C1 segment of cervical spinal cord (tissue), 14 donors: ENCODE data around the gene SUMO3.

Source experiments
- DNase-seq, 14 donors: peaks; one replicate each; lab custom pipeline; 2025; lab: John Stamatoyannopoulos, UW

Gene SUMO3

DNA sequence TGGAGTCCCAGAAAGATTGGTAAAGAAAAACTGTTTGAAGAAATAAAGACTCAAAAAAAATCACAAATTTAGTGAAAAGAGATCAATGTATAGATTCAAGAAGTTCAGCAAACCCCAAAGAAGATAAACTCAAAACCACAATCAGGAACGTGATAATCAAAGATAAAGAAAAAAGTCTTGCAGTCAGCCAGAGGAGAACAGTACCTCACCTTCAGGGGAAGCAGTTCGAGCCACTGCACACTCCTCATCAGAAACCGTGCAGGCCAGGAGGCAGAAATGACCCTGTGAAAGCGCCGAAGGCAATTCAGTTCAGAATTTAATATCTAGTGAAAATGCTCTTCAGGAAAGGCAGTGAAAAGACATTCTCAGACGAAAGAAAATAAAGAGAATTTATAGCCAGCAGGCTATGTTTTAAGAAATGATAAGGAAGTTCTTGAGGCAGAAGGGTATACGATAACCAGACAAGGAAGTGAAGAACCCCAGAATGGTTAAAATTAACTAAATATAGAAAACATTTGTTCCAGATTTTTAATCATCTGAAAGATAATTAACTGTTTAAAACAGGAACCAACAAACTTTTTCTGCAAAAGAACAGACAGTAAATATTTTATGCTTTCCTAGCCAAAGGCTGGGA lies 13.5 kb upstream of the SUMO3 start:
- no peak for DNase-seq

DNA sequence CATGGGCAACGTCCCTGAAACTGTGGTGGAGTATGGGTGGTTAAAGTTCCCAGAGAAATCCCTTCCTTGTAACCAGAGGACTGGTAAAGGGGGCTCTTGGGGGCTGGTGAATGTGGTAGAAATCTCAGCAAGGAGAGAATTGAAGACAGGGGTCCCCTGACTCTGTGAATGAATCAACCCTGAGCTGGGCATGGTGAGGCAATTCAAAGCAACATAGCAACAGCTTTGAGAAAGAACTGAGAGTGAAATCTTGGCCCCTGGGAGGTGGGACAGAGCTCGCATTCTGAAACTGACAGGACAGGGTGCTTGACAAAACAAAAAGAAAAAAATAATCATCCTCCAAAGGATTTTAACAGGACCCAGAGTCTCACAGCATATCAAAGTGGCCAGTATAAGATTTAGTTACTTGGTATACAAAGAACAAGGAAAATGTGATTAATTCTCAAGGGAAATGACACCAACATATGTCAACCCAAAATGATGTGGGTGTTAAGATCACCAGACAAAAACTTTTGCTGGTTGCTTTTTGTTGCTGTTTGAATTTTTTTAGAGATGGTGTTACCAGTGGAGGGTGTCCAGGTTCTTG lies 11.7 kb upstream of the SUMO3 start:
- no peak for DNase-seq

DNA sequence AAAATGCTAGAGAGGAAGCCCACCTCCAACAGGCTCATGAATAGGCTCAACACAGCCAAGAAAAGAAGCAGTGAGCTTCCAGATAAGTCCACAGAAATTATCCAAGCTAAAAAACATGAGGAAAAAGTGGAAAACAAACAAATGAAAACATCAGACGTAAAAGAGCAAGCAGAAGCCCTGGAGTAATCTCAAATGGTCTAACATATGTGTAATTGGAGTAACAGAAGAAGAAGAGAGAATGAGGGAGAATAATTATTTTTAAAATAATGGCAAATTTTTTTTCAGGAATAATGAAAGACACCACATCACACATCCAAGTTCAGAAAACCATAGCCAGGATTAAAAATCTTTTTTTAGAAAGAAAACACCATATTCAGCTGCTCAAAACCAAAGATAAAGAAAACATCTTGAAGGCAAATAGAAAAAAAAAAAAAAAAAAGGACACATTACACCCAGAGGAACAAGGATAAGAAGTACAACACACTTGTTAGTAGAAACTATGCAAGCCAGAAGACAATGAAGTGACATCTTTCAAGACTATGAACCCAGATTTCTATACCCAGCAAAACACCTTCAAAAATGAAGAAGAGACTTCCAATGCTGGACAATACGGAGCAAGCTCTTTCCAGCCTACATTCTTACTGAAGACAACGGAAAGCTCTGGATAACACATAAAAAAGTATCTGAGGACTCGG lies 10.6 kb upstream of the SUMO3 start:
- no peak for DNase-seq

DNA sequence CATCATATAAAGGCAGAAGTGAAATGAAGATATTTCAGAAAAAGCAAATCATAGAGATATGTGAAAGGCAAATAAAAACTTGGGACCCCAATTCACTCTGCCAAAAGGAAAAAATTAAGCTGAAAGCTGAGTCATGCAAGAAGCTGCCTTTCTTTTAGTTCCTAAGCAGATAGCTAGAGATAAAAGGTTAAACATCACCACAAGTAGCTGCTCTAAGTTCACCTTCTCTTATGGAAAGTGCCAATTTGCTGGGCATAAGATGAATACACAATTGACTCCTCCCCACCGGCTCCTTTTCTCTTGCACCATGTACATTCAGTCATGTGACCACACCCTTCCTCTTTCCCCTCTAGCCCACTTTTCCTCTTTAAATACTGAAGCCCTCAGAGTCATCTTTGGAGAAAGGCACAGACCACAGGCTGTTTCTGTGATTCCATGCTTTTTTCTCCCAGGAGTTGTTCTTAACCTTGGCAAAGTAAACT lies 5.4 kb upstream of the SUMO3 start:
- no peak for DNase-seq

DNA sequence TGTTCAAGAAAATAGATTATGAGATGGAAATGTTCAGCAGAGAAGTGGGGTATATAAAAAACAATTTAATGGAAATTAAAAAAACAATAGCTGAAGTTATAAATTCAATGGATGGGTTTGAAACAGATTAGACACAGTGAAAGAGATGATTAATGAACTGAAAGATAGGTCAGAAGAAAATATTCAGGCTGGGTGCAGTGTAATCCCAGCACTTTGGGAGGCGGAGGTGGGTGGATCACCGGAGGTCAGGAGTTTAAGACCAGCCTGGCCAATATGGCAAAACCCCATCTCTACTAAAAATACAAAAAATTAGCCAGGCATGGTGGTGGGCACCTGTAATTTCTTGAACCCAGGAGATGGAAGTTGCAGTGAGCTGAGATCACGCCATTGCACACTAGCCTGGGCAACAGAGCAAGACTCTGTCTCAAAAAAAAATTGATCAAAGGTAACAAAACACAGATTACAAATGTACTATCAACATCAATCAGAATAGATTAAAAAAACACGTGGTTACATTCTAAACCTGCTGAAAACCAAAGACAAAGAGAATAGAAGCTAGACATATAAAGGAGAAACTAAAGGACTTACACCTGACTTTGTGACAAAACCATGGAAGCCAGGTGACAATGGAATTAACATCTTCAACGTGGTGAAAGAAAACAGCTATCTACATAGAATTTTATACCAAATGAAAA lies 4.8 kb upstream of the SUMO3 start:
- DNase-seq = no peak

DNA sequence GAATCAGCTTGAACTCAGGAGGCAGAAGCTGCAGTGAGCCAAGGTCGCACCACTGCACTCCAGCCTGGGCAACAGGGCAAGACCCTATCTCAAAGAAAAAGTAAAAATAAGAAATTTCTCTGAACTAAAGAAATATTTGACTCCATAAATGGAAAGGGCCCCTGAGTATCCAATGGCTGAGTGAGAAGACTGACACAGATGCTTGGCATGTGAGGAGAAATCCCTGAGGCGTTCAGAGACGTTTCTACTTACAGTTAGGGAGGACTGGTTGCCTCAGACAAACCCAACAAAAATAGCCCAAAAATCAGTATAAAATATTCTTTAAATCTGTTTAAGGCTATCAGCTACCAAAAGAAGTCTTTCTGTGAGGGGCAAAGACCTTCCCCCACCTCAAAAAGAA lies 3.0 kb upstream of the SUMO3 start:
- no peak for DNase-seq

DNA sequence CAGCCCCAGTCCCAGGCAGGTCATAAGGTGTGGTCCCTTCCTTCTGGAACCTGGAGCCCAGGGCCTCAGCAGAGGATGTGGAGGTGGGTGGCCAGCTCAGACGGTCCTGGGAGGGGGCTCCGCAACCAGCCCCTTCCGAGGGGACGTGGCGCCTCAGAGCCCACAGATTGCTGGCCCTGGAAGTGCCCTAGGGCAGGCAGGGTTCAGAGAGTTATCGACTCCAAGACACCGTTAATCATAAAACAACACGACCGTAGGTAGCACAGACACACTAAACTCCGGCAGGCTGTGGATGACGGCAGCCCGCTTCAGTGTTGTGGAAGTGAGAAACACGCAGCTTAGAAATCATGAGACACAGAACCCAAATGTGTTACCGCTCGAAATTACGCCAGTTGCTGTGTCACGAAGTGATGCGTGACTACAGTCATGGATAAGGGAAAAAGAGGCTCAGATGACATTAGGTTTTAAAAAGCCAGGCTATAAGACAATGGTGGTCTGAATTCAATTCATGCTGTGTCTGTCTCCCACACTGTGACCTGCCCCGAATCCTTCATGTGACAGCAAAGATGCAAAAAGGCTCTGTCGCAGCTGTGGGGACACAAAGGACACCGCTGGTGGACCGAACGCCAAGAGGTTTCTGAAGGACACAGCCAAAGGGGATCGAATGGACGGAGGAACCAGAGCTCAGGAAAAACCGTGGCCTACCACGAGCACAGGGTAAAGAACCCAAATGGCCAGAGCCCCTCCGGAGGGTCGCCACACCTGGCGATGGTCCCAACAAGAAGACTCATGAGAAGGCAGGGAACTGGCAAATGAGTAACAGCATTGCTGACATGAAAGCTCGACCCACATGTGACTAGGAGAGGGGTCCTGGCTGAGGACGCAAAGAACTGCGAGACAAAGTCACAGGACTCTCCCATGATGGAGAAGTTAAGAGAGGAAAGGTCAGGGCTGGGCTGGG lies 1.7 kb upstream of the SUMO3 start:
- DNase-seq = no peak

DNA sequence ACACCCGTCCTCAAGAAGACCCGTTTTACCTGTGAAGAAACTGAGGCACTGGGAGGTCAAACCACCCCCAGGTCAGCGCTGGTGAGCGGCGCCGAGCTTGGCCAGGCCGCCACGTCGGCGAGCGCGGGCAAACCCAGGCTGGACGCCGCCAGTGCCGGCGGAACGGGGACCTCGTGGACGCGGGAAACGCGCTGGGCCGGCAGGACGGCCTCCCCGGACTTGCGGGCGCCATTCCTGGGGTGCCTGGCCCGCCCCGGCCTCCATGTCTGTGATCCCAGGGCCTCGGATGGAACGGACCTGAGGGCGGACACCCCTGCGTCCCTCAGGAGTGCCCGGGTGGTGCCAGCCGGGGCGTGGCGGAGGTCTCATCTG lies 764 bp upstream of the SUMO3 start:
- DNase-seq = peak in 1 of 14 donors; percentile 17

DNA sequence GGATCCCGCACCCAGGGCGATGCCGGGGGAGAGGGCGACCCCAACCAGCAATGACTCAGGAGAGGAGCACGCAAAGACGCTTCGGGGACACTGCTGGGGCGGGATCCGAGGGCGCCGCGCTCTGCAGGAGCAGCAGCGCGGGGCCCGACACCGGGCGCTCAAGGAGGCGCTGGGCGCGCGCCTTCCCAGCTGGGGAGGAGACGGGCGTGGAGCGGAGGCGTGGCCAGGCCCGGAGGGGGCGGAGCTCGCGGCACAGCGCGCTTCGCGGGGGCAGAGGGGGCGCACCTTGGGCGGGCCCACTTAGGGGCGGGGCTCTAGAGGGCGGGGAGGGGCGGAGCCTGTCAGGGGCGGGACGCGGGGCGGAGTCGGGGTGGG lies 369 bp downstream of the SUMO3 start:
- DNase-seq = peak in 13 of 14 donors; percentile 26 to 85 (median 79)

DNA sequence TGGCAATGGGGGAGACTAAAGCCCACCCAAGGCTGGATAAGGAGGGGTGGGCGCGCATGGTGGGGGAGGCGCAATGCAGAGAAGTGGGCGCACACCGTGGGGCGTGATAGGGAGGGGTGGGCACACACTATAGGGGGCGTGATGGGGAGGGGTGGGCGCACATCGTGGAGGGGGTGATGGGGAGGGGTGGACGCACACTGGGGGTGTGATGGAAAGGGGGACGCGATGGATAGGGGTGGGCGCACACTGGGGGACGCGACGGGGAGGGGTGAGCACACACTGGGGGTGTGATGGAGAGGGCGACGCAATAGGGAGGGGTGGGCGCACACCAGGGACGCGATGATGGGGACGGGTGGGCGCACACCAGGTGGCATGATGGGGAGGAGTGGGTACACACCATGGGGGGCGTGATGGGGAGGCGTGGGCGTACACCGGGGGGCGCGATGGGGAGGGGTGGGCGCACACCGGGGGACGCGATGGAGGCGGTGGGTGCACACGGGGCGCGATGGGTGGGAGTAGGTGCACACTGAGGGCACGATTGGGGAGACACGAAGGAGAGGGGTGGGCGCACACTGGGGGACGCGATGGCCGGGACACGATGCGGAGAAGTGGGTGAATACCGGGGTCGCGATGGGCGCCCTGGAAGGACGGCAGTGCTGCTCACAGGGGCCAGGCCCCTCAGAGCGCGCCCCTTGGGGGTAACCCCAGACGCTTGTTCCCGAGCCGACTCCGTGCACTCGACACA lies 929 bp downstream of the SUMO3 start:
- DNase-seq = no peak

DNA sequence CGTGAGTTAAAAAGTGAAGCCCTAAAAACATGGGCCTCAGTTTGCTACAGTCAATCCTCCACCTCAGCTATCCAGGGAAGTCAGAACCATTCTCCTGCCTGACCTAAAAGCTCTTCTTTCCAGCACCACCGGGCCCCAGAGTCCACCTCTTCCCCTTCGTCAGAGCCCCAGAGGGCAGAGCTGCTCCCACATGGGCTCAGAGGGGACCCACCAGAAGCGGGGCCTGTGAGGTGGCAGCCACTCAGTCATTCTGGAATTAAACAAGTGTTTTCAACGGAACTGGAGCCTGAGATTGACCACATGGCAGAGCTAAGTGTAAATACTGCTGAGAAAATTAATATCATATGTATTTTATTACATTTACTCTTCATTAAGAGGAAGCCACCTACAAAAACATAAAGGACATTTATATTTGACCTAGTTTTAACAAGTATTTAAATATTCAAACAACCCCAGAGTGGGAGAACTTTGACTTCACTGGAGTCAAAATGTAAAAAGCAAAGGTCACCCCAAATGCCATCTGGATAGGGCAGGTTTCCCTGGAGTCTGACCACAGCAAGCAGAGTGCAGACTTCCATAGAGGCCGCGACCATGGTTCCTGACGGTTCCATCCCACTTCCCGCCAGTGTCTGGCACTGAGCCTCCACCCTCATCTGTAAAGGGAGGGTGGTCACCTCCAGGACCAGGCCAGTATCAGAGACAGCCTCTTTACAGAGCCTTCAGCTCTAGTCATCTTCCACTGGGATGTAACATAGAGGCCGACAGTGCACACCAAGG lies 1.8 kb downstream of the SUMO3 start:
- peak in 2 of 14 donors; percentile 16 to 62 for DNase-seq

DNA sequence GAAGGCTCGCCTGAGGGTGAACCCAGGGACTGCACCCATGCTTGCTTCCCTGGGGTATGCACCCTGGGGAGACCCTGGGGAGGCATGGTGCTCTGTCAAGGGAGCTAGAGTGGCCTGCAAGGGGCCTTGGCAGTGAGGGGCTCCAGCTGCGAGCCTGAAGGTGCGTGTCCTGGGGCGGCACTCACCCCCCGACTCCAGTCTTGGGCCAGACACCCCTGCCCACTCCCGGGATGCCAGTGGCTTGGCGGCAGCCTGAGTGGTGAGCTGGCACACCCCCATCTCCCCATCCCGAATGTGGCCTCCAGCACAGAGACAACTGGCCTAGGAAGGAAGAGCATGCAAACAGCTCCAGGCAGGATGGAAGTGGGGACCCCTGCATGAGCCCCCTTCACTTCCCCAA lies 2.6 kb downstream of the SUMO3 start:
- DNase-seq = no peak

DNA sequence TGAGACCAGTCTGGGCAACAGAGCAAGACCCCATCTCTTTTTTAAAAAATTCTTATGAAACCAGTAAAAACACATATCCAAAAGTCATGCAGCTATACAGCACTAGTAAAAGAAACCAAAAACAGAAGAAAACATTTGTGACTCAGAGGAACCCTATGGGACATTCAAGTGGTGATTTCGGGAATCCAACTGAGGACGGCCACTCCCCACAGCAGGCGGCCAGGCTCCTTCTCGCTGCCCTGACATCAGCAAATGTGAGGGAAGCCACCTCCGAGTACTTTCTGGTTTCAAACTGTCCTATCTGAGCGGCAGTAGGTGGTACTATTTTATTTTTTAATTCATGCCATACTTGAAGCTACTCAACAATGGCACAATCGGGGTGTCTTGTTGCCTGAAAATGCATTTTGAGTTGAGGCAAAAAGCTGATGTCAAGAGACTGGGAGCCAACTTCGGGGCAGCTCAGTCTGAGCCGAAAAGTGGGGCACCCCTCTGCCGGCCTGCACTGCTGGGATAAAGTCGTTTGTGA lies 3.3 kb downstream of the SUMO3 start:
- no peak for DNase-seq

DNA sequence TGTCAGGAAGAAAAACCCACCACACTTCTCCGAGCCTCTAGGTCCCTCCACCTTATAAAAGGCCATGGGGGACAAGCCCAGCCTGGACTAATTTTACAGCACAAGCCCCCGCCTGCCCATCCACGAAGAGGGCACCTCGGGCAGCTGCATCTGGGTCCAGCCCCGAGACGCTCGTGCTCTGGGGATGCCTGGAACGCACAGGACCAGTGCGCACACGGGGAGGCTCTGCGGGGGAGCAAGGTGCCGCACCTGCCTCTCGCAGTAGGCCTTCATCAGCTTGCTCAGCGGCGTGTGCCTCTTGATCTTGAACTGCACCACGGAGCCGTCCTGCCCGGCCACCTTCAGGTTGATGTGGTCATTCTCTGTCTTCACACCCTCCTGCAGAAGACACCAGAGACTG lies 4.1 kb downstream of the SUMO3 start:
- DNase-seq = no peak

DNA sequence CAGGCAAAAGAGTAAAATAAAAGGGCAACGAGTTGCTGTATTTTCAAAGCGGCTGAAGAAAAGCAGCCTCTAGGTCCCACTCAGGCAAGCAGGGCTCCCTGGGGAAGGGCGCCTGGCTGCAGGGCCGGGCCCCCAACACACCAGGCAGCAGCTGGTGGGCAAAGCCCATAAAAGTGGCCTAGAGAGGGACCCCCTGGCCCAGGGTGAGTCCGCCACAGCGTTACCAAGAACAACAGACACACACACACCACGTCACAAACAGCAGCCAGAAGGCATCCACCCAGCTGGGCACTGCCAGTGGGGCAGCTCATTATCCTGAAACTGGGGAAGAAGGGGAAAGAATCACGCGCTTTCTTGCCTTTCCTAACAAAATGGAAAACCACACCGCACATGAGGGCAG lies 4.7 kb downstream of the SUMO3 start:
- DNase-seq = no peak

DNA sequence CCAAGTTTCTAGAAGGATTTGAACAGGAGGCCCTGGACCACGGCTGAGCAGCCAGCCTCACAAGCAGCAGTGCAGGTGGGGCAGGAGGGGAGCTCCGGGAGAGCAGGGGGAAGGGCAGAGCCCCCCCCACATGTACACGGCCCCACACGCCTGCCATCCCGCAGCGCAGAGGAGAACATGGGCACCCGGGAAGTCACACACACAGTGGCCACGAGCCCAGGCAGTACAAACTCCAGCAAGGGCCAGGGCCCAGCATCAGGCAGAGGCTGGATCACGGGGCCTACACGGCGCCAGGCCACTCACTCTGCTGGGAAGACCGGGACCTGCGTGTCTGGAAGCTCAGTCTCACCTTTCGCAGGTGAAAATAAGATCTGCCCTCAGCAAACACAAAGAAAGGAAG lies 5.2 kb downstream of the SUMO3 start:
- DNase-seq = peak in 1 of 14 donors; percentile 46

DNA sequence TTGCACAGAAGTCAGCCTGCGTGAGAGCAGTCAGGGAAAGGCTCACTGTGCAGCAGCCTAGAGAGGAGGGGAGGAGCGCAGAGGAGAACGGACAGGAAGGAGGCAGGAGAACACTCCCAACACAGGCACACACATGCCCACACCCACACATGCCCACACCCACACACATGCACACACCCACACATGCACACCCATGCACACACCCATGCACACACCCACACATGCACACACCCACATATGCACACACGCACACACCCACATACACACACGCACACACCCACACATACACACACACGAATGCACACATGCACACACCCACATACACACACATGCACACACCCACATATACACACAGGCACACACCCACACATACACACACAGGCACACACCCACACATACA lies 7.1 kb downstream of the SUMO3 start:
- DNase-seq = no peak

DNA sequence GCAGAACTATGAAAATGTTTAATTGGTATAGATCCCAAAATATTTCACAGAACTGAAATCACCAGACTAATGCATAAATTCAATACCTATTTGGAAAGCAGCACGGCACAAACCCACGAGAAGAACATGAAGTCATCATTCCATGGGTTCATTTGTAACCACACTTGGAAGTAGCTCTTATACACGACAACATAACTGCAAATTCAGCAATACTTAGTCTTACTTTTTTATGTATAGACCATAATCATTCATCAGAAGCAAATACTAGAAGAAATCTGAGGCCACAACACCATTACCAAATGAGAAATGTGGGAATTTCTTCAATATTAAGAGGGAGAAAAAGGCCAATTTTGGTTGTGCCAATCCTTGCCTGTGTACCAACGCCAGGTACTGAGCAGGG lies 12.0 kb downstream of the SUMO3 start:
- DNase-seq = no peak

DNA sequence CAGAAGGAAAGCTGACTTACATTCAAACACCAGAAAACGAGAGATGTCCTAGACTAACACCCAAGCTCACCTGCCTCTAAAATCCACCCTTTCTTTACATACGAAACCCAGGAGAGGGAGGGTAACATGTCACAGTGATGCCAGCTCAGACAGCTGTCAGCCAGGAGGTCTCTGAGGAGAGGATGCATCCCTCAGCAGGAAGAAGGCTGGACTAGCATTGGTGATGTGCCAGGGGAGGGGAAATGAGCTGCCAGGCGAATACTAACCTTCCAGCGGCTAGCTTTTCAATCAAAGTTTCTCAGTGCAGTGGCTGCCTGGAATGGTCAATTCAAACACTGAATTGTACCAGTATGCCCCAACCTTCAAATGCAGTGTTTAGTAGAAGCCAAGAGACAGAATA lies 12.6 kb downstream of the SUMO3 start:
- DNase-seq = no peak

DNA sequence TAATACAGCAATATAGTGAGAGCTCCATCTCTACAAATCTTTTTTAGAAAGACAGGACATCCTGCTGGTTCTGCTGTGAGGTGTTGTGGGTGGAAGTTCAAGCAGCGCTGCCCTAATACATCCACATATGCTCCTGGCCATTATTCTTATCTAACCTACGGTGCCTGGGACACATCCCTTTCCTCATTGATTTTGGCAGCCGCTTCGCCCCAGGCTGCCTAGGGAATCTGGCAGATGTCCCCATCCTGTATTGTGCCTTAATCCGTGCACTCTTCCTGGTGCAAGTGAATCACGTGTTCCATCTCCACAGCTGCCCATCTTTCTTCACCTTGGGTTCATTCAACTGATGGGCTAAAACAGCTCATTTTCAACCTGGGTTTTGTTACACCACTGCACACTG lies 13.1 kb downstream of the SUMO3 start:
- no peak for DNase-seq
